ENCODE data around the gene MRPL50.

MRPL50 gene

GRCh38 chr9:101372327-101373118 lies 25.9 kb downstream of the MRPL50 start:
- DNase-seq: no peak

DNA sequence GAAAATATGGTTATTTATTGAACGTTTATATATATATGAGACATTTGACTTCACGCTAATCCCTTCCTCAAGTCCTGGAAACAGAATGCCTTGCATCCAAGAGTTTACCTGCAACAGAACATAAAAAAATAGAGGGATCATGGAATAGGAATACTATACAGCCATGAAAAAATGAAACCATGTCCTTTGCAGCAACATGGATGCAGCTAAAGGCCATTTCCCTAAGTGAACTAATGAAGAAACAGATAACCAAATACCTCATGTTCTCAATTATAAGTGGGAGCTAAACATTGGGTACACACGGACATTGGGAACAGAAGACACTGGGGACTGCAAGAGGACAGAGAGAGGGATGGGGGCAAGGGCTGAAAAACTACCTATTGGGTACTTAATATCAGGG lies 26.6 kb downstream of the MRPL50 start:
- DNase-seq: no peak

GRCh38 chr9:101369884-101370531 lies 28.4 kb downstream of the MRPL50 start:
- DNase-seq: no peak

GRCh38 chr9:101369286-101369685 lies 29.1 kb downstream of the MRPL50 start:
- DNase-seq: no peak

- DNase-seq: no peak
Observed at GRCh38 chr9:101367323-101367722, 31.1 kb downstream of the MRPL50 start.

- no peak for DNase-seq
Observed at GRCh38 chr9:101366038-101366756, 32.2 kb downstream of the MRPL50 start.

DNA sequence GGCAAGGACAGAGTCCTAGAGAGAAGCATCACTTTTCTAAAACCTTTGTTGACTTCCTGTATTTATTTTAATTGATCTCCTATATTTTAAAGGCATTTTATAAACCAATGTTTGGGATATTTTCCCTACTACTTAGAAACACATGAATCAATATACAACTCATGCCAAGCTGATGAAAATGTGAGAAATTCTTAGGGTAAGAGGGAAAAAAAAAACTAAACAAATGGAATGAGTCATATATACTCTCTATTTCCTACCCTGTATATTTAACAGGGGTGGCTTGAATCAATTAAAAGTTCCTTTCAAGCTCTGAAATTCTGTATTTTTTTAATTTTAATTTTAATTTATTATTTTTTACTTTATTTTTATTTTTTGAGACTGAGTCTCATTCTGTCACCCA lies 33.2 kb downstream of the MRPL50 start:
- no peak for DNase-seq

DNA sequence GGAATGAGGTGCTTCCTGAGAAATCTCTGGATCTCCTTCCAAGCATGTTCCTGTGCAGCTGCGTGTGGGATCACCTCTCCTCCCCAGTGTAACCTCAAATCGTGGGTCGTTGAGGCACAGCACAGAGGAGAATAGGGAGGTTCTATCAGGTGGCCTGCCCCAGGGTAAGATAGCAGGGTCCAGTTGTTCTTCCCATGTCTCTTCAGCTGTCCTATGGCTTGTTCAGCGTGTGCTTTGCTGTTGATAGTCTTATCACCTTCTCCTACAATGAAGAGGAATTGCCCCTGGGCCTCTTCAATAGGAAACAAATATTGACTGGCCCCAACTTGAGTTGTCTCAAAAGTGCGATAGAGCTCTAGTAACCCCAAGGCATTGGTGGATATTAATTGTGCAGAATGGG lies 36.0 kb downstream of the MRPL50 start:
- no peak for DNase-seq

GRCh38 chr9:101360647-101361046 lies 37.8 kb downstream of the MRPL50 start:
- no peak for DNase-seq

- DNase-seq: no peak
Observed at GRCh38 chr9:101359679-101360078, 38.7 kb downstream of the MRPL50 start.

DNA sequence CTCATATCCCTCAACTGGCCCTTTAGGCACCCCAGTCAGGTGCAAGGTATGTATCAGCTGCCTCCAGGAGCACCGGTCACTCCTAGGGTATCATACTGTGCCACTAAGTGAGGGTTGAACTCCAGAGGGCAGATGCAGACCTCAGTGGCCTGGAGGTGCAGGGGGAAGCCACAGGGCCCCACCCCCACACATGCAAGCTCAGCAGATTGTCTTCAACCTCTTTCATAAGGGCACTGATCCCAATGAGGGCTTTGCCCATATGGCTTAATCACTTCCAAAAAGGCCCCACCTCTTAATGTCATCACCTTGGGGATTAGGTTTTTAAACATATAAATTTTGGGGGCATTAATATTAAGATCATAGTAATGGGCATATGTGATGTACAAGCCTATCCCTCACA lies 41.8 kb downstream of the MRPL50 start:
- no peak for DNase-seq

DNA sequence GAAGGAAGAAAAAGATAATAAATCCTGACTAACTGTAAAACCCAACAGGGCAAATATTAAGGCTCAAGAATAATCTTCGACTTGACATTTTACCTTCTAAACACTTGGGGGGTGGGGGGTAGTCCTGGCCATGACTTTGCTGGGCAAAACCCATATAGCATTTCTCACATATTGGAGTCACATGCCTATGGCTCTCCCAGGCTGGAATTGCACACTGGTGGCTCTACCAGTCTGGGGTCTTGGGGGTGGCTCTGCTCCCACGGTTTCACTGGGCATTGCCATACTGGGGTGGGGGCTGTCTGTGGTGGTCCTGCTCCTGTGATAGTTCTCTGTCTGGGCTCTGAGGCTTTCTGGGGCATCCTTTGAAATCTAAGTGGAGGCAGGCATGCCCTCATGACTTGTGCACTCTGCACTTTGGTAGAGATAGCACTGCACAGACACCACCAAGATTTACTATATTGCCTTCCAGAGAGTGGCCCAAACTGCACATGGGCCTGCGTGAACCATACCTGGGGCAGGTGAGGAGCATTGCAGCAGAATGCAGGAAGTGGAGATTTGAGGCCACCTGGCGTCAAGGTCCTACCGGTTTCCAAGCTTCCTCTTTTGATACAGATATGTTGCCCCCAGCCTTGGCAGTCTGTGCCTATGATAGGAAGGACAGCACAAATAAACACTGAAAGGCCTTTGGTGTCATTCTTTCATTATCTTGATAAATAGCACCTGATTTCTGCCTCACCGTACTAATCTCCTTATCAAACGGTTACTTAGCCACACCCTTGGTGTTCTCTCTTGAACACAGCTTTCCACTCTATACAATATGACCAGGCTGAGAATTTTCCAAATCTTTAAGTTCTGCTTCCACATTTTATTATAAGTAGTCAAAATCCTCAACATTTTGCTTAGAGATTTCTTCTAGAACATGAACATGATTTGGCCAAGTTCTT lies 43.4 kb downstream of the MRPL50 start:
- no peak for DNase-seq

DNA sequence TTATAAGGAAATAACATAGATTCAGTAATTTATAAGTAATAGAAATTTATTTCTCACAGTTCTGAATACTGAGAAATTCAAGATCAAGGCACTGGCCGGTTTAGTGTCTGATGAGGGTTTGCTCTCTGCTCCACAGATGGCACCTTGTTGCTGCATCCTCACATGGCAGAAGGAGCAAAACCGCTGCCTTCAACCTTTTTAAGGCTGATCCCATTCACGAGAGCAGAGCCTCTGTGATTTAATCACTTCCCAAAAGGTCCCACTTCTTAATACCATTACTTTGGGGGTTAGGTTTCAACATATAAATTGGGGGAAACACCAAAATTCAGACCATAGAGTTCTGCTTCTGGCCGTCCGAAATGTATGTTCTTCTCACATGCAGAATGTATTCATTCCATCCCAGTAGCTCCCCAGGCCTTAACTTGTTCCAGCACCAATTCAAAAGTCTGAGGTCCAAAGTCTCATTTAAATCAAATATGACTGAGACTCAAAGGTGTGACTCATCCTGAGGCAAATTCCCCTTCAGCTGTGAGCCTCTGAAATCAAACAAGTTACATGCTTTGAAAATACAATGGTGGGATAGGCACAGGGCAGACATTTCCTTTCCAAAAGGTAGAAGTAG lies 44.2 kb downstream of the MRPL50 start:
- DNase-seq: no peak

GRCh38 chr9:101353683-101354082 lies 44.7 kb downstream of the MRPL50 start:
- DNase-seq: no peak

DNA sequence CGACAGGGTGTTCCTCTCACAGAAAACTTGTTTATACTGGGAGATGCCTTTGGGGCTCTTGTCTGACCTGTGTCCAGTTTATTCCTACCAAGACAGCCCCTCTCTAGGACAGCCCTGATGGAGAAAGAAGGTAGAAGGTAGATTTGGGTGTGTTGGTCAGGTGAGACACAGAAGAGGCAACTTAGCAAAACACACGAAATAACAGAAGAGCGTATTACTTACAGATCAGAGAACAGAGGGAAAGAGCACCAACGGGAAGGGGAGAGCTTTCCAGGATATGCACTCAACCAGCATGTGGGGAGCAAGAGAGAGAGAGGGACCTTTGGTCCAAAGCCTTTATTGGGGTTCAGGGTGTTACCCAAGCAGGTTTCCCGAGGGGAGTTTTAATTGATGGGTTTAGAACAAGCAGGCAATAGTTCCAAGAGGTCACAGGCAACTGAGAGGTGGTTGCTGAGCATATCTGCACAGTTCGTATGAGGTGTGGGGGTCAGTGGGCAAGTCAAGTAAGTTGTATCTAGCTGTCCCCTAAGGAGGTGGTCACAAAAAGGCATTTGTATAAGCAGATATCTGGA lies 45.4 kb downstream of the MRPL50 start:
- no peak for DNase-seq

DNA sequence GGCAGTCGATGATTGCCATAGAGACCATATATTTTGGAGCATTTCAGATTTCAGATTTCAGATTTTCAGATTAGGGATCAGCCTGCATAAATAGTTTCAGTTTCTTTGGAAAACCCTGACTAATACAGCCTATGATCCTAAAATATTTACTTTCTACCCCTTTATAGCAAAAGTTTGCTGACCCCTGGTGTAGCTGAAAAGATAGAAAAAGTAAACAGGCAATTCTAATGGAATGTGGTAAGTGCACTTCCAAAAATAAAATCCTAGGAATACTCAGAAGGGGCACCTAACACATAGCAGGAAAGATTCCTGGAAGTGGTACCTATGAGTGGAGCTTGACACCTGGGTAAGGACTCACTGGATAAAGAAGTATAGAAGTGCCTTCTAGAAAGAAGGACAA lies 48.1 kb downstream of the MRPL50 start:
- DNase-seq: no peak

DNA sequence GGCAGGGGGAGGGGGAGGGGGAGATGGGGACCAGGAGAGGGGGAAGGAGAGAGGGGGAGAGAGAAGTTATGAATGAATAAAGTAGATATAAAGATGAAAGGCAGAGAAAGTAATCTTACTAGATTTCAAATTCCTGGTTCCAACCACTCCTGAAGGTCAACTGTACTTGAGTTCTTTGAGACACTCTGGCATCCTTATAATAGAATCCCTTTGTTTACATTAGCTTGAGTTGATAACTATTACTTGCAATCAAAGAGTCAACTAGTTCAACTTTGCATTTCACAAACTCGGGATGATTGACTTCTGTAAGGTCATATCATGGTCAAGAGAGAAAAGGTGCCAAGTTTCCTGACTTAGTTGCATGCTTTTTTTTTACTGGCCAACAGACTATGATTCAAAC lies 55.8 kb downstream of the MRPL50 start:
- no peak for DNase-seq

DNA sequence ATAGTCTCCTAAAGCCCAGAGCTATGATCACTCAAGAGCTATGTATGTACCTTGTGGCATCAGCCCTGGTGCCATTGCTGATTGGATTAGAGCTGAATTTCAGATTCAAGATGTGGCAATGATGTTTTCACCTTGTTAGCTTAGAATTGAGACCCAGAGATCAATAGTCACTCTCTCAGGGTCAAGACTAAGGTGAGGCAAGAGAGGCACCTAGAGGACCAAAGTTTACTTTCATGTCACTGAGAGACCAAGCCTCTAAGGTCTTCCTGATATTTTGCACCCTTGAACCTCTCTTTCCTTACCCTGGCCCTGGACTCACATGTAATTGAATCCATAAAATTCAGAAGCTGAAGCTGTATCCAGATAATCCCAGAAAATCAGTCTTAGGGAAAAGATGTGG lies 56.5 kb downstream of the MRPL50 start:
- no peak for DNase-seq

All from activated CD8-positive, alpha-beta memory T cell treated with anti-CD3 and anti-CD28 coated beads for 24 hours (primary cell).